ENCODE results near the gene TTLL4.
"Not testable (repeated sequence)": the region's sequence is repeated elsewhere in the genome, so short reads cannot be mapped to it uniquely, and the experiment has no call there.

TTLL4 gene

DNA sequence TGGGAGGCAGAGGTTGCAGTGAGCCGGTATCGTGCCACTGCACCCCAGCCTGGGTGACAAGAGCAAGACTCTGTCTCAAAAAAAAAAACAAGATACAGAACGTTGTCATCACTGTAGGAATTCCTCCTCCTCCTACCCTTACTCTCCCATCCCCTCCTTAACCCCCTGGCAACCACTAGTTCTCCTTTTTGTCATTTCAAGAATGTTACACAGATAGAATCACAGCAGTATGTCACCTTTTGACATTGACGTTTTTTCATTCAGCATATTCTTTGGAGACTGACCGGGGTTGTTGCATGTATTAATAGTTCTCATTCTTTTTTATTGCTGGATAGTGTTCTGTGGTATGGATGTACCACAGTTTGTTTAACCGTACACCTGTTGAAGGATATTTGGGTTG lies 32.4 kb downstream of the TTLL4 start:
- no peak for DNase-seq (ENCODE audit: low read depth in 1 of 2, low spot score in 1 of 2)

GRCh38 chr2:218744615-218745014 lies 34.0 kb downstream of the TTLL4 start:
- DNase-seq (ENCODE audit: low read depth in 1 of 2, low spot score in 1 of 2) = no peak

DNA sequence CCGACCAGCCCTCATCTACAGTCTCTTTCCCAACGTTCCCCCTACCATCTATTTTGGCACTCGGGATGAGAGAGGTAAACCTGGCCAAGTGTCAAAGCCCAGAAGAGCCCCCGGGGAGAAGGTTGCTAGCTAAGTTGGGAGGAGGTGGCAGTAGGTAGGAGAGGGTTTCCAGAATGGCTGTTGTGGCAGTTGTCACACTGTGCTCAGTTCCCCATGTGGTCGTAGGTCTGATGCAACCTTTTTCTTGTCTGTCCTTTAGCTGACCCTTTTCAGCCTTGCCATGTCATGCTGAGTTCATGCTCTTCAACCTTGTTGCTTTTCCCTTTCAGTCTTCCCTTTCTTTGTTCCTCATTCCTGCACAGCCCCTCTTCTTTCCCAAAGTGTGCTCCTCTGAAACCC lies 34.5 kb downstream of the TTLL4 start:
- DNase-seq (ENCODE audit: low read depth in 1 of 2, low spot score in 1 of 2) = no peak

DNA sequence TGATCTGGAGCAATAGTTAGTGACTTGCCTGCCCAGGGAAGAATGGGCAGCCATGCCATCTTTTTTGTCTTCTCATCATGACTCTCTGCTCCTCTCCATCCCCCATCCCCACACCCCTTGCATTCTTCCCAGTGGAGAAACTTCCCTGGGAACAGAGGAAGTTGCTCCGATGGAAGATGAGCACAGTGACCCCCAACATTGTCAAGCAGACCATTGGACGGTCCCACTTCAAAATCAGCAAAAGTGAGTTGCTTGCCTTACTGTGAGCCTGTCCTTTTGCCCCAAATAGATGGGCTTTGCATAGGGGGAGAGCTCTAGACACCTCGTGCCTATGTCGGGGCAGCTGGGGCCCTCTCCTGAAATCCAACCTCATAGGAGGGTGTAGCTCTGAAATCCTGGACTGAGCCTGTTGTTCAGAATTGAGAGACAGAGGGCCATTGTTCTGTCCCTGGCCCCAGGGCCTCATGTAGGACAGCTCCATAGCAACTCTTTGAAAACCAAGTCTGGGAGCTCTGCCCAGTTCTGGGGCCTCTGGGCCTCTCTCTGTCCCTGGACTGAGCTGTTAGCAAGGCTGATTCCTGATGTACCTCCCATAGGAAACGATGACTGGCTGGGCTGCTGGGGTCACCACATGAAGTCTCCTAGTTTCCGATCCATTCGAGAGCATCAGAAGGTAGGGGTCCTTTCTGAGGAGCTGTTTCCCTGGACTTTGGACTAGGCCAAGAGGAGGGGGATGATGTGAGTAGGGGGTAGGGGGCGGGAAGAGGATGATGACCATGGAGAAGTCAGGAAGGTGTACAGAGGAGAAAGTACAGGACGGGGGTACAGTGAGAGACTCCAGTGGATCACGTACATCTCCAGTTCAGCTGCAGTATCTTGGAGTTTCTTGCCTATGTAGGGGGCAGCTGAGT lies 35.2 kb downstream of the TTLL4 start:
- DNase-seq (ENCODE audit: low read depth in 1 of 2, low spot score in 1 of 2) = no peak

GRCh38 chr2:218746470-218746795 lies 35.8 kb downstream of the TTLL4 start:
- no peak for DNase-seq (ENCODE audit: low read depth in 1 of 2, low spot score in 1 of 2)

- DNase-seq (ENCODE audit: low read depth in 1 of 2, low spot score in 1 of 2) = no peak
Measured at GRCh38 chr2:218746960-218747359, 36.3 kb downstream of the TTLL4 start.

GRCh38 chr2:218748741-218749441 lies 38.3 kb downstream of the TTLL4 start:
- DNase-seq (ENCODE audit: low read depth in 1 of 2, low spot score in 1 of 2) = no peak

- DNase-seq (ENCODE audit: low read depth in 1 of 2, low spot score in 1 of 2) = no peak
Measured at GRCh38 chr2:218754201-218754600, 43.6 kb downstream of the TTLL4 start.

DNA sequence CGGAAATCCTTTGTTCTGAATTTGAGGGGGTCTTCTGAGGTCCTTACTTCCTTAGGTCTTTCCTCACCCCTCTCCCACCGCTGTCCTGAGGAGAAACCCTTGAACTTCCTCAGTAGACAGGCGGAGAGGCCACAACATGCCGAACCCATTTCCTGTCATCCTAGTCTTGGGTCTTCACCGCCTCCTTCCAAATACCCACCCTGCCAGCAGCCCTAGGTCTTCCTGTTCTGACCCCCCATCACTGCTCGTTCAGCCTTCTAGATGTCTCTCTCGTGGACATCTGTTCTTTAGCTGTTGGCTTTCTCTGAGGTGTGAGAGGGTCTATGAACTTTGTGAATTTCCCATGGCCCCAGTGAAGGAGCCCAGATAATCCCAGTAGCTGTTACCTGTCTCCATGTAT lies 44.1 kb downstream of the TTLL4 start:
- no peak for DNase-seq (ENCODE audit: low read depth in 1 of 2, low spot score in 1 of 2)

GRCh38 chr2:218755198-218755566 lies 44.5 kb downstream of the TTLL4 start:
- DNase-seq (ENCODE audit: low read depth in 1 of 2, low spot score in 1 of 2) = no peak

GRCh38 chr2:218755567-218756404 lies 45.2 kb downstream of the TTLL4 start:
- DNase-seq (ENCODE audit: low read depth in 1 of 2, low spot score in 1 of 2) = no peak

- DNase-seq (ENCODE audit: low read depth in 1 of 2, low spot score in 1 of 2) = no peak
Measured at GRCh38 chr2:218756599-218757377, 46.2 kb downstream of the TTLL4 start.

- DNase-seq (ENCODE audit: low read depth in 1 of 2, low spot score in 1 of 2) = no peak
Measured at GRCh38 chr2:218761795-218762194, 51.2 kb downstream of the TTLL4 start.

DNA sequence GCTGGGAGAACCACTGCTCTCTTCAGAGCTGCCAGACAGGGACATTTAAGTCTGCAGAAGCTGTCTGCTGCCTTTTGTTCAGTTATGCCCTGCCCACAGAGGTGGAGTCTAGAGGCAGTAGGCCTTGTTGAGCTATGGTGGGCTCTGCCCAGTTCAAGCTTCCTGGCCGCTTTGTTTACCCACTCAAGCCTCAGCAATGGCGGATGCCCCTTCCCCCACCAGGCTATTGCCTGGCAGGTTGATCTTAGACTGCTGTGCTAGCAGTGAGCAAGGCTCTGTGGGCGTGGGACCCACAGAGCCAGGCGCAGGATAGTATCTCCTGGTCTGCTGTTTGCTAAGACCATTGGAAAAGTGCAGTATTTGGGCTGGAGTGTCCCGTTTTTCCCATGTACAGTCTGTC lies 62.1 kb downstream of the TTLL4 start:
- not testable (repeated sequence) for DNase-seq (ENCODE audit: low read depth in 1 of 2, low spot score in 1 of 2)

- DNase-seq (ENCODE audit: low read depth in 1 of 2, low spot score in 1 of 2) = no peak
Measured at GRCh38 chr2:218773881-218774280, 63.2 kb downstream of the TTLL4 start.

- DNase-seq (ENCODE audit: low read depth in 1 of 2, low spot score in 1 of 2) = no peak
Measured at GRCh38 chr2:218776488-218776887, 65.9 kb downstream of the TTLL4 start.

DNA sequence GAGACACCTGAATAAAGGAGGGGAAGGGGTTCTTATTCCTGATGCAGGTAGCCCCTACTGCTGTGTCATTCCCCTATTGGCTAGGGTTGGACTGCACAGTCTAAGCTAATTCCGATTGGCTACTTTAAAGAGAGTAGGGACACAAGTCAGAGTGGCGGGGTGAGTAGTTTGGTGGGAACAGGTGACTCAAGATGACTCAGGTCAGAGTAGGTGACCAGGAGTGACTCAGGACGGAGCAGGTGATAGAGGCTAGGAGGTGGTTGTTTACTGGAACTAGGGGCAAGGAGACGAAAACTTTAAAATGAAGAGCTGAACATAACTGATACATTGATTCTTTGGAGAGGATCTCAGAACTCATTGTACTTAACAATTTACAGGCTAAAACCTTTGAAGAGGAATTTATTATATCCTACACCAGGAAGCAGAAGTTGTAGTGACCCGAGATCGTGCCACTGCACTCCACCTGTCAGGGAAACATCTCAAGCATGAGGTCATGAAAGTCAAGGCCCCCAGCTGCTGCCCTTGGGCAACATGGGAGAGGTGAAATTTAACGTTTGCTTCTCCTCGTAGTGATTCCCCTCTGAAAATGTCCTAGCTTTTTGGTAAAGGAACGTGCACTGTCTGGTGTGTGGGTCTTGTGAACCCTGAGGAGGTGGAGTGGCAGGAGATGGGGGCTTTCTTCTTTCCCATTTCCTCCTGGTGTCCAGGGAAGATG lies 66.8 kb downstream of the TTLL4 start:
- DNase-seq (ENCODE audit: low read depth in 1 of 2, low spot score in 1 of 2) = no peak

GRCh38 chr2:218780046-218780445 lies 69.4 kb downstream of the TTLL4 start:
- DNase-seq (ENCODE audit: low read depth in 1 of 2, low spot score in 1 of 2) = no peak

- no peak for DNase-seq (ENCODE audit: low read depth in 1 of 2, low spot score in 1 of 2)
Measured at GRCh38 chr2:218780851-218781690, 70.4 kb downstream of the TTLL4 start.
